Endothelial cell (in vitro differentiated cells): Measurements from ENCODE around the gene CCDC15. TPM values are rescaled to one million over a fixed set of nuclear protein-coding genes. Genes with fewer than 3 reads are reported as not detected.

Source experiments
- DNase-seq: peaks from one replicate; pipeline ENCODE4 v3.0.0; 2021; ENCODE audit warnings: low spot score
- H3K27ac Mint-ChIP-seq: one replicate; pipeline ENCODE4 v1.8.0; 2021; ENCODE audit warnings: mixed read lengths, inconsistent platforms; ENCODE audit not compliant: unreplicated experiment
- H3K27me3 Mint-ChIP-seq: one replicate; pipeline ENCODE4 v1.8.0; 2021; ENCODE audit warnings: mild to moderate bottlenecking, moderate library complexity, mixed read lengths, inconsistent platforms; ENCODE audit not compliant: unreplicated experiment
- H3K36me3 Mint-ChIP-seq: one replicate; pipeline ENCODE4 v1.8.0; 2021; ENCODE audit warnings: mild to moderate bottlenecking, low read depth, mixed read lengths, inconsistent platforms; ENCODE audit not compliant: unreplicated experiment
- H3K4me1 Mint-ChIP-seq: one replicate; pipeline ENCODE4 v1.8.0; 2021; ENCODE audit warnings: mild to moderate bottlenecking, mixed read lengths, inconsistent platforms; ENCODE audit not compliant: unreplicated experiment
- H3K4me3 Mint-ChIP-seq: one replicate; pipeline ENCODE4 v1.8.0; 2021; ENCODE audit warnings: mild to moderate bottlenecking, mixed read lengths, inconsistent platforms; ENCODE audit not compliant: unreplicated experiment
- H3K9me3 Mint-ChIP-seq: one replicate; pipeline ENCODE4 v1.8.0; 2021; ENCODE audit warnings: mixed read lengths, inconsistent platforms; ENCODE audit not compliant: unreplicated experiment
- CTCF ChIP-seq: fragments of 200-600 bp; sonication (generic); IDR thresholded peaks from one replicate; pipeline ENCODE4 v1.5.0; 2021; ENCODE audit warnings: antibody characterized with exemption; ENCODE audit not compliant: unreplicated experiment
- total RNA-seq: library from RNA; stranded (reverse); fragmentation: NEBNext Ultra II Directional; extraction: Animal tissue kit (Norgen Biotek cat#: 25700); gene quantifications from one replicate; pipeline ENCODE4 v1.2.1, GENCODE V29; 2021; ENCODE audit not compliant: unreplicated experiment

Gene CCDC15
- total RNA-seq, 1 donor from 2014 or later = 2.4 TPM

GRCh38 chr11:124978316-124978715 is 24.3 kb downstream of the CCDC15 start:
- TF ChIP-seq CTCF = no peak
- peaks cover 3% of the 10 kb centered on the region for H3K27me3 Mint-ChIP-seq
- no peaks in the 10 kb centered on the region for H3K4me1 Mint-ChIP-seq
- no peaks in the 10 kb centered on the region for H3K9me3 Mint-ChIP-seq
- H3K4me3 Mint-ChIP-seq = no peak overlapping the region
- no peak overlapping the region for H3K27ac Mint-ChIP-seq
- H3K36me3 Mint-ChIP-seq = peaks cover 6% of the 10 kb centered on the region
- no peak for DNase-seq

- Mint-ChIP-seq H3K4me3 (no peak overlapping the region), H3K9me3 (no peaks in the 10 kb centered on the region), H3K27me3 (peaks cover 3% of the 10 kb centered on the region), H3K27ac (no peak overlapping the region), H3K4me1 (no peaks in the 10 kb centered on the region), H3K36me3 (peaks cover 6% of the 10 kb centered on the region)
- DNase-seq = no peak
- no peak for TF ChIP-seq CTCF
Observed at GRCh38 chr11:124982043-124982442, 28.0 kb downstream of the CCDC15 start.

- no peak for TF ChIP-seq CTCF
- no peak for DNase-seq
- peaks cover 3% of the 10 kb centered on the region for H3K27me3 Mint-ChIP-seq
- no peaks in the 10 kb centered on the region for H3K9me3 Mint-ChIP-seq
- H3K4me1 Mint-ChIP-seq = no peaks in the 10 kb centered on the region
- H3K4me3 Mint-ChIP-seq = no peak overlapping the region
- H3K36me3 Mint-ChIP-seq = peaks cover 6% of the 10 kb centered on the region
- no peak overlapping the region for H3K27ac Mint-ChIP-seq
Observed at GRCh38 chr11:124983674-124984511, 29.9 kb downstream of the CCDC15 start.

GRCh38 chr11:124984512-124984854 is 30.5 kb downstream of the CCDC15 start:
- H3K36me3 Mint-ChIP-seq = peaks cover 6% of the 10 kb centered on the region
- DNase-seq = no peak
- H3K9me3 Mint-ChIP-seq = no peaks in the 10 kb centered on the region
- peaks cover 2% of the 10 kb centered on the region for H3K27me3 Mint-ChIP-seq
- no peaks in the 10 kb centered on the region for H3K4me1 Mint-ChIP-seq
- H3K27ac Mint-ChIP-seq = no peak overlapping the region
- H3K4me3 Mint-ChIP-seq = no peak overlapping the region
- TF ChIP-seq CTCF = no peak

GRCh38 chr11:124987096-124987495 is 33.1 kb downstream of the CCDC15 start:
- no peak overlapping the region for H3K27ac Mint-ChIP-seq
- no peak for TF ChIP-seq CTCF
- H3K4me3 Mint-ChIP-seq = no peak overlapping the region
- H3K9me3 Mint-ChIP-seq = no peaks in the 10 kb centered on the region
- H3K36me3 Mint-ChIP-seq = no peaks in the 10 kb centered on the region
- DNase-seq = no peak
- H3K4me1 Mint-ChIP-seq = no peaks in the 10 kb centered on the region
- H3K27me3 Mint-ChIP-seq = no peaks in the 10 kb centered on the region
